ENCODE data around the gene SP8.
"Not testable (repeated sequence)": the region's sequence is repeated elsewhere in the genome, so short reads cannot be mapped to it uniquely, and the experiment has no call there.

Gene SP8

DNA sequence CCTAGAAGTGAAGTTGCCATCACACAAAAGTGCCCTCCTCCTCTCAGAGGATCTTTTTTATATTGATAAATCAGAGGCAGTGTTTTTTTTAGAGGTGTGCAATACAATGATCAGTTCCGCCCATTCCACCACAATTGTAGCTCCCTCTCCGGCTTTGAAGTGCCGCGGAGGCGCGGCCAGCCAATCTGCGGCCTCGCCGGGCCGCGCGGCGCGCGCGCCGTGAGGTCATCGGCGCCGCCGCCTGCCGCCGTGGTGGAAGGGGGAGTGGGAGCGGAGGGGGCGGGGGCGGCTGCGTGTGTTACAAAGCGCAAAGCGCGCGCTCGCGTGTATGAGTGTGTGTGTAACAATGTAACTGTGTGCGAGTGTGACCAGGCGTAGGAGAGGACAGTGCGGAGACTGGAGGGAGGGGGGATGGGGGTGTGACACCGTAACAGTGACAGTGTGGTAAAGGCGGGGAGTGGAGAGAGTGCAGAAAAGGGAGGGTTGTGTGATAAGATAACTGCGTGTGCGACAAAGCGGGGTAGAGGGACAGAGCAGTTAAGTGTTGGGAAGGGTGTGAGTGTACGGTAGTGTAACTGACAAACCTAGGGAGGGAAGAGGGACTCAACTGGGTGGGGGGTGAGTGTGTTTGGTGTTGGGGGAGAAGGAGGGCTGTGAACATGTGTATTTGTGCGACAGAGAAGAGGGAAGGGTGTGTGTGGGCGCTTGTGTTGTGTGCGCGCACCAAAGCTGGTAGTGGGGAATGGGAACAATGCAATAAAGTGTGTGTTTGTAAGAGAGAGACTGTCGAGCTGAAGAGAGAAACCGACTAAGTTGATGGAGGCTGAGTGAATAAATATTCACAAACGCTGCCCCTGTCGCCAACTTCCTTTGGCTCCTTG is at the start of gene SP8:
TSS of gene SP8 (minus strand) at position 108 of the 881 bp plus-strand sequence. CDS start at position 20, 88 bp downstream.
- peak; percentile 39 for DNase-seq

GRCh38 chr7:20836424-20836823 is 49.7 kb upstream of the SP8 start:
- DNase-seq = not testable (repeated sequence)

GRCh38 chr7:20835111-20835750 is 48.5 kb upstream of the SP8 start:
- no peak for DNase-seq

DNA sequence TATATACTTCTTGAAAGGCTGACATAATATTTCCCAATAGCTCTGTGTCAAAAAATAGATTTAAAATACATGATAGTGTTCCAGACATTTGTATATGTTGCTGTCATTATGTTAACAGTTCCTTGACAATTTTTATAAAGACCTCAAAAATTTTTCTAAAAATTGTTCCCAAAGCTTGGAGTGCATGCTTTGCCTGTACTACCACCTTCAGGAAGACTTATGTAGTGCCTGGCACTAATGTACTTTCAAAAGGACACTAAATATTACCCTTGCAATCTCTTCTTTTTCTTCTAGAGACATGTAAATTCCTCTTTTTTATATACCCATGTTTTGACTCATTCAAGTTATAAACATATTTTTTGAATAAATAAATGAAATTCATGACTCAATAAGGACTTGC is 48.0 kb upstream of the SP8 start:
- DNase-seq = no peak

- no peak for DNase-seq
These were observed 45.3 kb upstream of the SP8 start for GRCh38 chr7:20831956-20832355.

- DNase-seq = no peak
These were observed 44.8 kb upstream of the SP8 start for GRCh38 chr7:20831451-20831850.

GRCh38 chr7:20828947-20829346 is 42.3 kb upstream of the SP8 start:
- DNase-seq = no peak

DNA sequence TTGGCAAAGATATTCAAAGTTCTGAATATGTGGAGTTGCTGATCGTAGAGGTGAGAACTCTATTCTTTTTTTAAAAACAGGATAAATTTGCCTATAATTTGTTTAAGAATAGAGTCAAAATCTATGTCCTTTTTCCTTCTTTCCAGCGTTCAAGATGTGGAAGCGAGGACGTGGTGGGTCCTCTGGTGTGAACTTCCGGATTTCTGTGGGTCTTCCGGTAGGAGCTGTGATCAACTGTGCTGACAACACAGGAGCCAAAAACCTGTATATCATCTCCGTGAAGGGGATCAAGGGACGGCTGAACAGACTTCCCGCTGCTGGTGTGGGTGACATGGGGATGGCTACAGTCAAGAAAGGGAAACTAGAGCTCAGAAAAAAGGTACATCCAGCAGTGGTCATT is 40.5 kb upstream of the SP8 start:
- no peak for DNase-seq

- no peak for DNase-seq
These were observed 39.6 kb upstream of the SP8 start for GRCh38 chr7:20826243-20826642.

DNA sequence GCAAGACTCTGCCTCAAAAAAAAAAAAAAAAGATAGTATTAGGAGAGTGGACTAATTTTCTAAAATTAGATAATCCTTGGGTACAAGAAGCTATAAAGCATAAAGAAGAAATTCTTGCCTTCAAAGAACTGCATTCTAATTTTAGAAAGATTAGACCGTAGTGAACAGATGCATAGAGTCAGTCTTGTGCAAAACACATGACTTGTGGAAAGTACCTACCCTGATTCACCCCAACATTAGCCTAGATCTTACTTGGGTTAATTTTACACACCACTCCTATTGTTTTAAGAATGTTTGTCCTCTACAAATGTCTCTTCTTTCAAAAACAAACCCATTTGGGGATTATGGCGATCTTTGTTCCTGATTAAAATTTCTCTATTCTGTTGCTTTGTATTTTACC is 38.9 kb upstream of the SP8 start:
- DNase-seq = no peak

DNA sequence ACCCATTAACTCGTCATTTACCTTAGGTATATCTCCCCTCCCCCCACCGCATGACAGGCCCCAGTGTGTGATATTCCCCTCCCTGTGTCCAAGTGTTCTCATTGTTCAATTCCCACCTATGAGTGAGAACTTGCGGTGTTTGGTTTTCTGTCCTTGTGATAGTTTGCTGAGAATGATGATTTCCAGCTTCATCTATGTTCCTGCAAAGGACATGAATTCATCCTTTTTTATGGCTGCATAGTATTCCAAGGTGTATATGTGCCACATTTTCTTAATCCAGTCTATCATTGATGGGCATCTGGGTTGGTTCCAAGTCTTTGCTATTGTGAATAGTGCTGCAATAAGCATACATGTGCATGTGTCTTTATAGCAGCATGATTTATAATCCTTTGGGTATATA is 34.7 kb upstream of the SP8 start:
- DNase-seq = not testable (repeated sequence)

GRCh38 chr7:20816372-20816959 is 29.8 kb upstream of the SP8 start:
- no peak for DNase-seq

DNA sequence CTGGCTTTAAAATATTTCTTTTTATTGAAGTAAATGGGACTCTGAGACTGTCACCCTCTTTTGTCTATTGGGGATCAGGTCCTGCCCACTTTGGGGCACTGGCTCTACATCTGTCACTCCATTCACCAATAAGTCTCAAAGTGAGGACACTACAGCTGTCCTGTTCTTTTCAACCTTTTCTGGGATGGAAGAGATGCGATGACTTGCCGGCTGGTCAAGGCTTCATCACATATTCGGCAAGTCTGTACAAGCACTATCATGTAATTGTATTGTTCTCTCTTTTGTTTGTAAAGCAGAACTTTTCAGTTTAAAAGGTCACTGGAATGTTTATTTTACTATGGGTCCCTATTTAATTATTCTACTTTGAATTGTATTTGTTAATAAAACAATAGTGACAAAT is 17.7 kb upstream of the SP8 start:
- DNase-seq = no peak

- DNase-seq = no peak
These were observed 13.1 kb upstream of the SP8 start for GRCh38 chr7:20799566-20800366.

DNA sequence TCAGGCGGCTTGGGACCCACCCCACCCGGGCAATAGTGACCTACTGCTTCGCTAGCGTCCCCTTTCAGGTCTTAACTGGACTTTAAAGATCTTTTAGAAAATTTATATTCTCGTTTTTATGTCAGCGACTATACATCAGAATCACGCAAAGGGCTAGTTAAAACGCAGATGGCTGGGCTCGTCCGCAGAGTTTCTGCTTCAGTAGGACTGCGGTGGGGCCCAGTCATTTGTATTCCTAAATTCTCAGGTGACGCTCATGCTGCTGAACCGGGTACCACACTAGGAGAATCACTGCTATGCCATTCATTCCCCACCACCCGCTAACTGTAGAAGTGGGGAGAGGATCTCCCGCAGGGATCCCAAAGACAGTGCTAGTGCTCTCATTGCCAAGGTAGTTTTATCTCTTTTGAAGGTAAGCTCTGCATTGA is 12.0 kb upstream of the SP8 start:
- no peak for DNase-seq

- peak; percentile 28 for DNase-seq
These were observed 11.5 kb upstream of the SP8 start for GRCh38 chr7:20798081-20798693.

DNA sequence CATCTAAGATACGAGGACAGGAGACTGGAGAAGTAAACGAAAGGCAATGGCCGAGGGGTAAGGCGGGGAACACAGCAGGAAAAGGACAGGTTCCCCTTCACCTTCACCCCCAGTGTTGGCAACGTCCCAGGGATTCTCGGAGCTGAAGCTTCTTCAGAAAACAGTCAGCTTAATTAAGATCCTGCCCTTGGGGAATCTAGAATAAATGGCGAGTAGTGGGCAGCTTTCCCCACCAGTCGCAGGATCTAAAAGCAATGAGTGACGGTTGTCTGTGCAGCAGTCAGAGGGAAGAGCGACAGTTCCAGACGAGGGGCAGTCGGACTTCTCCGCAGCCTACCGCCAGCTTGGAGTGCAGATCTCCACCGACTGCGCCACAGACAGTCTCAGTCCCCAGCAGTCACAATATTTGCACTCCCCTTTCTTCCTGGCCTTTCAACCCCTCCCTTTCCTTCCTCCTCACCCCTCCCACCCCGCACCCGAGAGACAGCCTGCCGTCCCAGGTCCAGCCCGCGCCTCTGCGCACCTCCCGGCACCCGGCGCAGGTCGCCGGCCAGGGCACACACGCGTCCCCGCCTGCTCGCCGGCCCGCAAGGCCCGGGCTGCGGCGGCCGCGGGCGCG is 10.9 kb upstream of the SP8 start:
- DNase-seq = peak; percentile 31

- no peak for DNase-seq
These were observed 10.4 kb upstream of the SP8 start for GRCh38 chr7:20797042-20797461.

DNA sequence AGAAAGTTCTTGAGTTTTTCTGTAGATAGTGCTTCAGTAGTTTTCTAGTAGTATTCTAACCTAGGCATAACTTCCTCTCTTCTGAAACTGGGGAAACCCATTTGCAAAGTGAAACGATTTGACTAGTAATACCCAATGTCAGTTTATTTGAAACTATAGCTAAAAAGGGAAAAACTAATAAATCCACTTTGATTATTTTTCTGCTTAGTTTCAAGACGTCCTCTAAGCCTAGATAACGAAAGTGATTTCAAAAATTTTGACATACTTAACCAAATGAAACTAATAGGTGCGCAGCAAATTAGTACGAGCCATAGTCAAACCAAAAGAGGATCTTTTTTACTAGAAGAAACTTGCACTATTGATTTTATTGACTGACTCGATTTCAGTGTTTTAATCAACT is 9.8 kb upstream of the SP8 start:
- DNase-seq = no peak

DNA sequence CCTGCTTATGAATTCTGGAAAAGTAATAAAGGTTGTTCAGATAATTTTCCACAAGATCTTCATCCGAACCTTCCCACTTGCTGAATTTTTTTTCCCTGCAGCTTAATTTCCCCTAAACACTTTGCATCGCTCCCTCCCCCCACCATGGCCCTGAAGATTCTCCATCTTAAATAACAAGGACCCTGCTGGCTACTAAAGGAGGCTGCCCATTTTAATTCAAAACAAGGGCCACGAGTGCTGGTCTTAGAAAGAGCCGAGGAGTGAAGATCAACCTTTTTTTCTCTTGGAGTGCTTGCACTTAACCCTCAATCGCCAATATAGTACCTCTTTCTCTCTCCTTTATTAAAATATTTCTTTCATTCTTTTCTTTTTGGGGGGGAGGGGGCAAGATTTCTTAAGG is 9.2 kb upstream of the SP8 start:
- no peak for DNase-seq

DNA sequence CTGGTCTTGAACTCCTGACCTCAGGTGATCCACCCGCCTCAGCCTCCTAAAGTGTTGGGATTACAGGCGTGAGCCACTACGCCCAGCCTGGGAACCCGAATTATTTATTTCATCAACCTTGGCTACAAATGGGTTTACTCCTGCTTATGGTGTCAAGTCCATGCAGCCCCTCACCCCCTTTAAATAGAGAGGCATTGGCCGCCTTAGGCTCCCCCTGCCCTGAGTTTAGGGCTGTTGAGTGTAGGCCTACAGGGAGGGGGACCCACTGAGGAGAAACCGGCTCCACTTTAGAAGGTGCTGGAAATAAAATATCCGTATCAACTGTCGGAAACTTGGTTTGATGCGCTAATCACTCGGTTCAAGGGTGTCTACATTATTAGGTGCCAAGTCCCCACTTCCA is 8.7 kb upstream of the SP8 start:
- DNase-seq = no peak

GRCh38 chr7:20794676-20795075 is 8.0 kb upstream of the SP8 start:
- DNase-seq = no peak

All from femur (tissue), 1 donor.